ENCODE data around the gene ITGBL1. TPM values are rescaled to one million over a fixed set of nuclear protein-coding genes. Genes with fewer than 3 reads are reported as not detected.

Gene ITGBL1
- total and polyA plus RNA-seq, 2 donors (not counting 3 experiments of a cell fraction or from before 2014, with no cell fraction given): 4.6 to 8.8 TPM

- Histone ChIP-seq H3K4me1 (ENCODE audit: control insufficient read depth, extremely low read depth, insufficient read depth, low read length) (no peaks in the 10 kb centered on the region), H4K20me1 (replicated peaks; ENCODE audit: control insufficient read depth, extremely low read depth, insufficient read depth, low read length) (no peaks in the 10 kb centered on the region), H3K27ac (ENCODE audit: insufficient read depth, low read depth, low read length) (no peak overlapping the region), H3K4me3 (replicated peaks in 1 of 3; ENCODE audit: insufficient read depth in 1 of 3, low read depth in 1 of 3, low read length in 3 of 3) (no peak overlapping the region), H3K79me2 (ENCODE audit: control insufficient read depth, insufficient read depth, low read length) (no peaks in the 10 kb centered on the region), H3K27me3 (ENCODE audit: control insufficient read depth in 2 of 2, insufficient read depth in 2 of 2, low read length in 2 of 2) (no peaks in the 10 kb centered on the region), H3K9me3 (replicated peaks; ENCODE audit: control insufficient read depth, insufficient read depth, low read length) (no peaks in the 10 kb centered on the region), H3K4me2 (ENCODE audit: insufficient read depth, low read length) (no peak overlapping the region), H2AFZ (ENCODE audit: low read depth, low read length) (no peak overlapping the region), H3K36me3 (ENCODE audit: control insufficient read depth in 2 of 2, extremely low read depth in 1 of 2, insufficient read depth in 2 of 2, low read length in 2 of 2) (no peaks in the 10 kb centered on the region), H3K9me1 (replicated peaks; ENCODE audit: control insufficient read depth, extremely low read depth, insufficient read depth, low read length) (no peaks in the 10 kb centered on the region), H3K9ac (replicated peaks; ENCODE audit: extremely low read depth, insufficient read depth, low read length) (no peak overlapping the region)
- ChIA-PET CTCF (no interaction called here), POLR2A (no interaction called here)
- BruUV-seq (replicated peaks): no TSS peak
- no peak for DNase-seq (ENCODE audit: low read depth, low spot score)
- TF ChIP-seq FOS (IDR thresholded peaks at IDR 0.05; ENCODE audit: borderline replicate concordance, insufficient read depth, low read length) (no peak), CTCF (IDR thresholded peaks at IDR 0.05; ENCODE audit: extremely low read depth in 1 of 2, insufficient read depth in 1 of 2, low read depth in 1 of 2, low read length in 2 of 2) (no peak), JUN (IDR thresholded peaks at IDR 0.05; ENCODE audit: borderline replicate concordance, insufficient read depth, insufficient read length, low read depth) (no peak), MYC (IDR thresholded peaks at IDR 0.05; ENCODE audit: low read depth, low read length) (no peak), GATA2 (IDR thresholded peaks at IDR 0.05; ENCODE audit: insufficient read depth, insufficient read length, low read depth, low read length) (no peak), EZH2 (IDR thresholded peaks at IDR 0.05; ENCODE audit: borderline replicate concordance, low read depth, low read length, severe bottlenecking) (no peak), POLR2AphosphoS5 (IDR thresholded peaks at IDR 0.05; ENCODE audit: insufficient read depth, low read depth, low read length) (no peak), POLR2A (IDR thresholded peaks at IDR 0.05; ENCODE audit: low read depth, low read length) (no peak)
- TF ChIP-seq, protein P1, sequence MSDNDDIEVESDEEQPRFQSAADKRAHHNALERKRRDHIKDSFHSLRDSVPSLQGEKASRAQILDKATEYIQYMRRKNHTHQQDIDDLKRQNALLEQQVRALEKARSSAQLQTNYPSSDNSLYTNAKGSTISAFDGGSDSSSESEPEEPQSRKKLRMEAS (IDR thresholded peaks at IDR 0.05; ENCODE audit: insufficient read depth, insufficient read length): no peak
- dilution Hi-C loops (cut with MboI; ENCODE audit: extremely low pct_ligation_motif_present, low sequenced_read_pairs): no loop called here
- no peak for FAIRE-seq
- intact Hi-C loops (cut with micrococcal nuclease): no loop called here
Measured at GRCh38 chr13:101703838-101704237, 251.4 kb downstream of the ITGBL1 start.

Data from endothelial cell of umbilical vein (primary cell).